Measurements from ENCODE around the gene S100B. TPM values are rescaled to one million over a fixed set of nuclear protein-coding genes. Genes with fewer than 3 reads are reported as not detected.

The S100B gene
- total and polyA plus RNA-seq, 2 of the 13 experiments (the other 11 are each of a cell fraction or from before 2014, with no cell fraction given): not detected

- TF ChIP-seq HMG20A (CRISPR knock-in tag; IDR thresholded peaks at IDR 0.05; ENCODE audit: borderline replicate concordance): no peak
- TF ChIP-seq HBP1 (CRISPR knock-in tag; IDR thresholded peaks at IDR 0.05; ENCODE audit: low read depth): no peak
Observed at GRCh38 chr21:46643379-46644177, 38.7 kb upstream of the S100B start (continued).

DNA sequence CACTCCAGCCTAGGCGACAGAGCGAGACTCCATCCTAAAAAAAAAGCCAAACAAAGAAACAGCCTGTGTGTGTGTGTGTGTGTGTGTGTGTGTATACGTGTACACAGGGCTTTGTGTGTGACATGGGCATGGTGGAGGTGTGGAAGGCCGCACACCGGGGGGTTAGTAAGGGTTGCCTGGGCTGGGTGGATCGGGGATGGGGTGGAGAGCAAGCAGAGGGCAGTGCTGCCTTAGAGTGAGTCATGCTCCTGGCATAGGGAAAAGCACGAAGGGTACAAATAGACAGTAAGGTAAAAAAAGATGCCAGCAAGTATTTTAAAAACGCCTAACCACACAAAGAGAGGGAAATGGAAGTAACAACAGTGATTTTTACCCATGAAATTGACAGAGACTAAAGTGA lies 36.8 kb upstream of the S100B start:
- peaks cover 4% of the 10 kb centered on the region; the same call in 1 of the 2 replicates for H4K20me1 ChIP-seq (ENCODE audit: insufficient read depth, low read length)
- POLR2A ChIA-PET: no interaction called here
- 99% methylated on average over 8 of the region's 8 CpGs for WGBS (ENCODE audit: low lambda C conversion rate)
- peaks cover 26% of the 10 kb centered on the region for H3K79me2 ChIP-seq (ENCODE audit: insufficient read depth, low read length)
- TF ChIP-seq ZNF570 (CRISPR knock-in tag; IDR thresholded peaks at IDR 0.05; ENCODE audit: borderline replicate concordance) (no peak), MEF2D (CRISPR knock-in tag; IDR thresholded peaks at IDR 0.05) (no peak), MTA1 (CRISPR knock-in tag; IDR thresholded peaks at IDR 0.05; ENCODE audit: borderline replicate concordance) (no peak), SETDB1 (CRISPR knock-in tag; IDR thresholded peaks at IDR 0.05; ENCODE audit: borderline replicate concordance) (no peak), SAFB2 (CRISPR knock-in tag; IDR thresholded peaks at IDR 0.05; ENCODE audit: borderline replicate concordance, low read depth) (no peak), ZNF30 (CRISPR knock-in tag; IDR thresholded peaks at IDR 0.05) (no peak), ZBTB7A (CRISPR knock-in tag; IDR thresholded peaks at IDR 0.05) (no peak), ZNF556 (CRISPR knock-in tag; IDR thresholded peaks at IDR 0.05; ENCODE audit: borderline replicate concordance) (no peak)
- TF ChIP-seq, protein P1, sequence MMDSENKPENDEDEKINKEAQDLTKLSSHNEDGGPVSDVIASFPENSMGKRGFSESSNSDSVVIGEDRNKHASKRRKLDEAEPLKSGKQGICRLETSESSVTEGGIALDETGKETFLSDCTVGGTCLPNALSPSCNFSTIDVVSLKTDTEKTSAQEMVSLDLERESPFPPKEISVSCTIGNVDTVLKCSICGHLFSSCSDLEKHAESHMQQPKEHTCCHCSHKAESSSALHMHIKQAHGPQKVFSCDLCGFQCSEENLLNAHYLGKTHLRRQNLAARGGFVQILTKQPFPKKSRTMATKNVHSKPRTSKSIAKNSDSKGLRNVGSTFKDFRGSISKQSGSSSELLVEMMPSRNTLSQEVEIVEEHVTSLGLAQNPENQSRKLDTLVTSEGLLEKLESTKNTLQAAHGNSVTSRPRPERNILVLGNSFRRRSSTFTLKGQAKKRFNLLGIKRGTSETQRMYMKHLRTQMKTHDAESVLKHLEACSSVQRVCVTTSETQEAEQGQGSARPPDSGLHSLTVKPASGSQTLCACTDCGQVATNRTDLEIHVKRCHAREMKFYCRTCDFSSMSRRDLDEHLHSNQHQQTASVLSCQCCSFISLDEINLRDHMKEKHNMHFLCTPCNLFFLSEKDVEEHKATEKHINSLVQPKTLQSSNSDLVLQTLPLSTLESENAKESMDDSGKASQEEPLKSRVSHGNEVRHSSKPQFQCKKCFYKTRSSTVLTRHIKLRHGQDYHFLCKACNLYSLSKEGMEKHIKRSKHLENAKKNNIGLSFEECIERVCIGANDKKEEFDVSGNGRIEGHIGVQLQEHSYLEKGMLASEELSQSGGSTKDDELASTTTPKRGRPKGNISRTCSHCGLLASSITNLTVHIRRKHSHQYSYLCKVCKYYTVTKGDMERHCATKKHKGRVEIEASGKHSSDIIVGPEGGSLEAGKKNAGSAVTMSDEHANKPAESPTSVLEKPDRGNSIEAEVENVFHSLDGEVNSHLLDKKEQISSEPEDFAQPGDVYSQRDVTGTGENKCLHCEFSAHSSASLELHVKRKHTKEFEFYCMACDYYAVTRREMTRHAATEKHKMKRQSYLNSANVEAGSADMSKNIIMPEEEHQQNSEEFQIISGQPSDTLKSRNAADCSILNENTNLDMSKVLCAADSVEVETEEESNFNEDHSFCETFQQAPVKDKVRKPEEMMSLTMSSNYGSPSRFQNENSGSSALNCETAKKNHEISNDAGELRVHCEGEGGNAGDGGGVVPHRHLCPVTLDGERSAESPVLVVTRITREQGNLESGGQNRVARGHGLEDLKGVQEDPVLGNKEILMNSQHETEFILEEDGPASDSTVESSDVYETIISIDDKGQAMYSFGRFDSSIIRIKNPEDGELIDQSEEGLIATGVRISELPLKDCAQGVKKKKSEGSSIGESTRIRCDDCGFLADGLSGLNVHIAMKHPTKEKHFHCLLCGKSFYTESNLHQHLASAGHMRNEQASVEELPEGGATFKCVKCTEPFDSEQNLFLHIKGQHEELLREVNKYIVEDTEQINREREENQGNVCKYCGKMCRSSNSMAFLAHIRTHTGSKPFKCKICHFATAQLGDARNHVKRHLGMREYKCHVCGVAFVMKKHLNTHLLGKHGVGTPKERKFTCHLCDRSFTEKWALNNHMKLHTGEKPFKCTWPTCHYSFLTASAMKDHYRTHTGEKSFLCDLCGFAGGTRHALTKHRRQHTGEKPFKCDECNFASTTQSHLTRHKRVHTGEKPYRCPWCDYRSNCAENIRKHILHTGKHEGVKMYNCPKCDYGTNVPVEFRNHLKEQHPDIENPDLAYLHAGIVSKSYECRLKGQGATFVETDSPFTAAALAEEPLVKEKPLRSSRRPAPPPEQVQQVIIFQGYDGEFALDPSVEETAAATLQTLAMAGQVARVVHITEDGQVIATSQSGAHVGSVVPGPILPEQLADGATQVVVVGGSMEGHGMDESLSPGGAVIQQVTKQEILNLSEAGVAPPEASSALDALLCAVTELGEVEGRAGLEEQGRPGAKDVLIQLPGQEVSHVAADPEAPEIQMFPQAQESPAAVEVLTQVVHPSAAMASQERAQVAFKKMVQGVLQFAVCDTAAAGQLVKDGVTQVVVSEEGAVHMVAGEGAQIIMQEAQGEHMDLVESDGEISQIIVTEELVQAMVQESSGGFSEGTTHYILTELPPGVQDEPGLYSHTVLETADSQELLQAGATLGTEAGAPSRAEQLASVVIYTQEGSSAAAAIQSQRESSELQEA (CRISPR knock-in tag; IDR thresholded peaks at IDR 0.05; ENCODE audit: not compliant biosample characterization): no peak
- H3K4me1 ChIP-seq (ENCODE audit: insufficient read depth, low read length): peaks cover 34% of the 10 kb centered on the region
- no peak overlapping the region for H3K27ac ChIP-seq (ENCODE audit: extremely low read length, insufficient read depth, low read length)
- no TSS peak for BruUV-seq (replicated peaks)
- DNase-seq (ENCODE audit: low spot score) (no peak), FAIRE-seq (no peak), ATAC-seq (no peak)
- H3K4me2 ChIP-seq (ENCODE audit: low read depth, low read length): no peak overlapping the region
- no peaks in the 10 kb centered on the region for H3K9me3 ChIP-seq (ENCODE audit: low read length)
- no peaks in the 10 kb centered on the region for H3K27me3 ChIP-seq (ENCODE audit: control insufficient read depth in 1 of 2, insufficient read depth in 2 of 2, low read length in 2 of 2)
- CTCF ChIA-PET (ENCODE audit: low intra/inter-chr PET ratio, low total read pairs): no interaction called here
- H3K4me3 ChIP-seq (replicated peaks in 1 of 3; ENCODE audit: insufficient read depth in 1 of 3, low read depth in 2 of 3, low read length in 3 of 3): no peak overlapping the region
- H3K36me3 ChIP-seq (replicated peaks in 1 of 2; ENCODE audit: control insufficient read depth in 1 of 2, insufficient read depth in 2 of 2, low read length in 2 of 2): peaks cover 7 to 42% of the 10 kb centered on the region in 2 experiments
- H2AFZ ChIP-seq (ENCODE audit: low read length): no peak overlapping the region
- in situ Hi-C loops (cut with HindIII; ENCODE audit: extremely low pct_ligation_motif_present, low pct_unique_long_range_greater_than_20kb): no loop called here
- H3K9ac ChIP-seq (ENCODE audit: insufficient read depth, low read depth, low read length): no peak overlapping the region
- intact Hi-C loops (cut with micrococcal nuclease; ENCODE audit: unreplicated experiment): no loop called here

Measured in HepG2 (cell line).